ENCODE data around the gene DAND5. TPM values are rescaled to one million over a fixed set of nuclear protein-coding genes. Genes with fewer than 3 reads are reported as not detected.

Gene DAND5
- polyA plus RNA-seq, 1 donor (not counting 4 experiments of a cell fraction or from before 2014, with no cell fraction given): not detected

GRCh38 chr19:13012690-13013608 is 43.6 kb downstream of the DAND5 start:
- dilution Hi-C loops (cut with MboI; ENCODE audit: extremely low pct_ligation_motif_present, low sequenced_read_pairs): no loop called here
- Histone ChIP-seq H3K36me3 (ENCODE audit: control insufficient read depth in 2 of 2, extremely low read depth in 1 of 2, insufficient read depth in 2 of 2, low read length in 2 of 2) (no peaks in the 10 kb centered on the region), H3K27ac (ENCODE audit: control insufficient read depth, insufficient read depth, low read length) (peak overlapping the region; percentile 95), H4K20me1 (ENCODE audit: control insufficient read depth, extremely low read depth, insufficient read depth, low read length) (no peaks in the 10 kb centered on the region), H3K4me1 (ENCODE audit: control insufficient read depth, extremely low read depth, insufficient read depth, low read length) (peaks cover 82% of the 10 kb centered on the region), H3K9me3 (ENCODE audit: control insufficient read depth, low read depth, low read length) (no peaks in the 10 kb centered on the region), H3K4me3 (ENCODE audit: control insufficient read depth in 2 of 3, extremely low read depth in 1 of 3, insufficient read depth in 2 of 3, low read depth in 1 of 3, low read length in 3 of 3) (peak overlapping the region; percentile 31 to 60 (median 59)), H3K79me2 (ENCODE audit: control insufficient read depth, insufficient read depth, low read length) (peaks cover 76% of the 10 kb centered on the region), H2AFZ (ENCODE audit: control insufficient read depth, low read length) (peak overlapping the region; percentile 66), H3K9me1 (ENCODE audit: control insufficient read depth, extremely low read depth, insufficient read depth, low read length) (no peaks in the 10 kb centered on the region), H3K4me2 (ENCODE audit: control insufficient read depth, extremely low read depth, insufficient read depth, low read depth, low read length) (peak overlapping the region; percentile 86), H3K9ac (ENCODE audit: control insufficient read depth, extremely low read depth, insufficient read depth, low read length) (peak overlapping the region; percentile 92), H3K27me3 (ENCODE audit: control insufficient read depth, extremely low read depth, insufficient read depth, low read length) (peaks cover 7% of the 10 kb centered on the region)
- FAIRE-seq (no peak), DNase-seq (ENCODE audit: low read depth, low spot score) (no peak)
- TF ChIP-seq EZH2 (IDR thresholded peaks at IDR 0.05; ENCODE audit: low read length): no peak
- no peak for TF ChIP-seq CTCF (optimal IDR thresholded peaks at IDR 0.05 in 1 of 3, IDR thresholded peaks at IDR 0.05 in 1 of 3, conservative IDR thresholded peaks at IDR 0.05 in 1 of 3; ENCODE audit: extremely low read depth in 1 of 3, insufficient read depth in 2 of 3, low read length in 3 of 3)

GRCh38 chr19:13013649-13014048 is 44.3 kb downstream of the DAND5 start:
- TF ChIP-seq CTCF (optimal IDR thresholded peaks at IDR 0.05 in 1 of 3, IDR thresholded peaks at IDR 0.05 in 1 of 3, conservative IDR thresholded peaks at IDR 0.05 in 1 of 3; ENCODE audit: extremely low read depth in 1 of 3, insufficient read depth in 2 of 3, low read length in 3 of 3) (no peak), EZH2 (IDR thresholded peaks at IDR 0.05; ENCODE audit: low read length) (no peak)
- peak overlapping the region; percentile 31 to 60 (median 59) for H3K4me3 ChIP-seq (ENCODE audit: control insufficient read depth in 2 of 3, extremely low read depth in 1 of 3, insufficient read depth in 2 of 3, low read depth in 1 of 3, low read length in 3 of 3)
- no peaks in the 10 kb centered on the region for H3K9me1 ChIP-seq (ENCODE audit: control insufficient read depth, extremely low read depth, insufficient read depth, low read length)
- H3K9ac ChIP-seq (ENCODE audit: control insufficient read depth, extremely low read depth, insufficient read depth, low read length): peak overlapping the region; percentile 92
- H3K9me3 ChIP-seq (ENCODE audit: control insufficient read depth, low read depth, low read length): no peaks in the 10 kb centered on the region
- no peak for FAIRE-seq
- peaks cover 7% of the 10 kb centered on the region for H3K27me3 ChIP-seq (ENCODE audit: control insufficient read depth, extremely low read depth, insufficient read depth, low read length)
- H3K4me1 ChIP-seq (ENCODE audit: control insufficient read depth, extremely low read depth, insufficient read depth, low read length): peaks cover 82% of the 10 kb centered on the region
- peak overlapping the region; percentile 86 for H3K4me2 ChIP-seq (ENCODE audit: control insufficient read depth, extremely low read depth, insufficient read depth, low read depth, low read length)
- H2AFZ ChIP-seq (ENCODE audit: control insufficient read depth, low read length): no peak overlapping the region
- H4K20me1 ChIP-seq (ENCODE audit: control insufficient read depth, extremely low read depth, insufficient read depth, low read length): no peaks in the 10 kb centered on the region
- peaks cover 76% of the 10 kb centered on the region for H3K79me2 ChIP-seq (ENCODE audit: control insufficient read depth, insufficient read depth, low read length)
- no peak for DNase-seq (ENCODE audit: low read depth, low spot score)
- dilution Hi-C loops (cut with MboI; ENCODE audit: extremely low pct_ligation_motif_present, low sequenced_read_pairs): no loop called here
- peak overlapping the region; percentile 95 for H3K27ac ChIP-seq (ENCODE audit: control insufficient read depth, insufficient read depth, low read length)
- no peaks in the 10 kb centered on the region for H3K36me3 ChIP-seq (ENCODE audit: control insufficient read depth in 2 of 2, extremely low read depth in 1 of 2, insufficient read depth in 2 of 2, low read length in 2 of 2)
